Ishikawa (cell line): ENCODE data around the gene IRF6.

Source experiments
- CEBPB ChIP-seq: IDR thresholded peaks from 2 replicates; pipeline ENCODE4 v1.6.1; 2012
- CREB1 ChIP-seq: IDR thresholded peaks from 2 replicates; pipeline ENCODE4 v1.6.1; 2012; ENCODE audit warnings: low read depth
- EGR1 ChIP-seq: IDR thresholded peaks from 2 replicates; pipeline ENCODE4 v1.6.1; 2012
- EP300 ChIP-seq: IDR thresholded peaks from 2 replicates; pipeline ENCODE4 v1.6.1; 2012; ENCODE audit warnings: borderline replicate concordance
- FOXM1 ChIP-seq: IDR thresholded peaks from 2 replicates; pipeline ENCODE4 v1.6.1; 2012; ENCODE audit warnings: low read depth, borderline replicate concordance
- NFIC ChIP-seq: IDR thresholded peaks from 2 replicates; pipeline ENCODE4 v1.6.1; 2012
- RAD21 ChIP-seq: IDR thresholded peaks from 2 replicates; pipeline ENCODE4 v1.6.1; 2012; ENCODE audit warnings: low read depth
- TAF1 ChIP-seq: IDR thresholded peaks from 2 replicates; pipeline ENCODE4 v1.6.1; 2012; ENCODE audit warnings: low read depth, mild to moderate bottlenecking
- TCF12 ChIP-seq: IDR thresholded peaks from 2 replicates; pipeline ENCODE4 v1.6.1; 2012; ENCODE audit warnings: low read depth
- TEAD4 ChIP-seq: IDR thresholded peaks from 2 replicates; pipeline ENCODE4 v1.6.1; 2012
- YY1 ChIP-seq: IDR thresholded peaks from 2 replicates; pipeline ENCODE4 v1.6.1; 2012; ENCODE audit warnings: low read depth
- ZBTB7A ChIP-seq: IDR thresholded peaks from 2 replicates; pipeline ENCODE4 v1.6.1; 2012; ENCODE audit warnings: low read depth
- TF ChIP-seq, protein P1 (sequence below): IDR thresholded peaks from 2 replicates; pipeline ENCODE4 v1.6.1; 2012; ENCODE audit warnings: low read depth, mild to moderate bottlenecking
- TF ChIP-seq, protein P2 (sequence below): IDR thresholded peaks from 2 replicates; pipeline ENCODE4 v1.6.1; 2012
- TF ChIP-seq, protein P3 (sequence below): IDR thresholded peaks from 2 replicates; pipeline ENCODE4 v1.6.1; 2012

The IRF6 gene

DNA sequence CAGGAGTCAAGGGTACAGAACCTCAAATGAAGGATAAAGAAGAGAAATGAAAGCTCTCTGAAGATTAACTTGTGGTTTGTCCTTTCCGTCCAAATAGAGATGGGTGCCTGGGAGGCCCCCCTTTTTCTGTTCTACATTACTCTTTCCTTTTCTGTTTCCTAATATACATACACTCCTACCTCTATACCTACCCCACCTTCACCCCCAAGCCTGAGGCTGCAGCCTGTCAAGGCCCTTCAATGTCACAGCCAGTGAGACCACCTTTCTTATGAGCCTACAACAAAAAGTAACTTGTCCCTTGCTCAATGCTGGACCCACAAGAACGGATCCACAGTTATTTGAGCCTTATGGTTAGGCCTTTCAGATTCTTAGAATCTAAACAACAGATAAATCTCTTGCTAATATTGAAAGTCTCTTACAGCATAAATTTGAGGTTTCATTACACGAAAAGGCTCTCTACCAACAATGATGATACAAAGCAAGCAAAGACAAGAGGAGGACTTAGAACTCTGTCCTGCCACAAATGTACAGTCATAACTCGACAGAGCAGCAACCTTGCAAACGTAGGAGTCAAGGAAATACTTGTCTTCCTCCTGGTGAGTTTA lies 54.2 kb downstream of the IRF6 start:
- TF ChIP-seq, protein P1, sequence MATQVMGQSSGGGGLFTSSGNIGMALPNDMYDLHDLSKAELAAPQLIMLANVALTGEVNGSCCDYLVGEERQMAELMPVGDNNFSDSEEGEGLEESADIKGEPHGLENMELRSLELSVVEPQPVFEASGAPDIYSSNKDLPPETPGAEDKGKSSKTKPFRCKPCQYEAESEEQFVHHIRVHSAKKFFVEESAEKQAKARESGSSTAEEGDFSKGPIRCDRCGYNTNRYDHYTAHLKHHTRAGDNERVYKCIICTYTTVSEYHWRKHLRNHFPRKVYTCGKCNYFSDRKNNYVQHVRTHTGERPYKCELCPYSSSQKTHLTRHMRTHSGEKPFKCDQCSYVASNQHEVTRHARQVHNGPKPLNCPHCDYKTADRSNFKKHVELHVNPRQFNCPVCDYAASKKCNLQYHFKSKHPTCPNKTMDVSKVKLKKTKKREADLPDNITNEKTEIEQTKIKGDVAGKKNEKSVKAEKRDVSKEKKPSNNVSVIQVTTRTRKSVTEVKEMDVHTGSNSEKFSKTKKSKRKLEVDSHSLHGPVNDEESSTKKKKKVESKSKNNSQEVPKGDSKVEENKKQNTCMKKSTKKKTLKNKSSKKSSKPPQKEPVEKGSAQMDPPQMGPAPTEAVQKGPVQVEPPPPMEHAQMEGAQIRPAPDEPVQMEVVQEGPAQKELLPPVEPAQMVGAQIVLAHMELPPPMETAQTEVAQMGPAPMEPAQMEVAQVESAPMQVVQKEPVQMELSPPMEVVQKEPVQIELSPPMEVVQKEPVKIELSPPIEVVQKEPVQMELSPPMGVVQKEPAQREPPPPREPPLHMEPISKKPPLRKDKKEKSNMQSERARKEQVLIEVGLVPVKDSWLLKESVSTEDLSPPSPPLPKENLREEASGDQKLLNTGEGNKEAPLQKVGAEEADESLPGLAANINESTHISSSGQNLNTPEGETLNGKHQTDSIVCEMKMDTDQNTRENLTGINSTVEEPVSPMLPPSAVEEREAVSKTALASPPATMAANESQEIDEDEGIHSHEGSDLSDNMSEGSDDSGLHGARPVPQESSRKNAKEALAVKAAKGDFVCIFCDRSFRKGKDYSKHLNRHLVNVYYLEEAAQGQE, result no peak
- TF ChIP-seq, protein P2, sequence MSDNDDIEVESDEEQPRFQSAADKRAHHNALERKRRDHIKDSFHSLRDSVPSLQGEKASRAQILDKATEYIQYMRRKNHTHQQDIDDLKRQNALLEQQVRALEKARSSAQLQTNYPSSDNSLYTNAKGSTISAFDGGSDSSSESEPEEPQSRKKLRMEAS, result no peak
- TF ChIP-seq EGR1, result no peak
- TF ChIP-seq TEAD4, result no peak
- TF ChIP-seq FOXM1, result no peak
- TF ChIP-seq ZBTB7A, result no peak
- no peak for TF ChIP-seq TAF1
- TF ChIP-seq CEBPB, result no peak
- TF ChIP-seq CREB1, result no peak
- TF ChIP-seq, protein P3, sequence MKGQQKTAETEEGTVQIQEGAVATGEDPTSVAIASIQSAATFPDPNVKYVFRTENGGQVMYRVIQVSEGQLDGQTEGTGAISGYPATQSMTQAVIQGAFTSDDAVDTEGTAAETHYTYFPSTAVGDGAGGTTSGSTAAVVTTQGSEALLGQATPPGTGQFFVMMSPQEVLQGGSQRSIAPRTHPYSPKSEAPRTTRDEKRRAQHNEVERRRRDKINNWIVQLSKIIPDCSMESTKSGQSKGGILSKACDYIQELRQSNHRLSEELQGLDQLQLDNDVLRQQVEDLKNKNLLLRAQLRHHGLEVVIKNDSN, result no peak
- no peak for TF ChIP-seq TCF12
- TF ChIP-seq YY1, result no peak

DNA sequence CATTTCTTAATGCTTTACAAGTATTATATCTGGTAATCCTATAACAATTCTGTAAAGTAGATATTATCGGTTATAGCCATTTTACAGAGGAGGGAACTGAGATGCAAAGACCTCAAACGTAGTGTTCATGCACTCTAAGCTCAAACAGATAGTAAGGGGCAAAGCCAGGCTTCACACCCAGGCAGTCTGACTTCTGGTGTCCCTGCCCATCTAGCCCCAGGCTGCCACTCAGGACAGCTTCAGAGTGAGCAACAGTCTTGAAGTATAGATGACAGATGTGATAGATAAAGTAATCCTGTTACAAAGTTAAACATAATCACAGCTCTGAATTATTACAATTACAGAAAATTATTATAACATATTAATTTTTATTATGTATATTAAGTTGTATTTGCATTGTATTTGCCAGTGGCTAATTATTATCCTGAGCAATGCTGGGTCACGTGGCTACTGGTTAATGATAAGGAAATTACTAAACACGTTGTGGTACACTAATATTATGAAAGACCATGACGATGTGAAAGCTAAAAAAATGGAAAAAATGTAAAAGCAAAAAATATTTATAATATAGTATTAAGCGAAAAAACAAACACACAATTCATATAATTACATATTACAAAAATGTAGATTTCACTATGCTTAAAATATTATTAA lies 56.1 kb downstream of the IRF6 start:
- TF ChIP-seq, protein P3, result no peak
- TF ChIP-seq, protein P2, result no peak
- TF ChIP-seq, protein P1, result no peak
- TF ChIP-seq CEBPB, result no peak
- TF ChIP-seq NFIC, result no peak

DNA sequence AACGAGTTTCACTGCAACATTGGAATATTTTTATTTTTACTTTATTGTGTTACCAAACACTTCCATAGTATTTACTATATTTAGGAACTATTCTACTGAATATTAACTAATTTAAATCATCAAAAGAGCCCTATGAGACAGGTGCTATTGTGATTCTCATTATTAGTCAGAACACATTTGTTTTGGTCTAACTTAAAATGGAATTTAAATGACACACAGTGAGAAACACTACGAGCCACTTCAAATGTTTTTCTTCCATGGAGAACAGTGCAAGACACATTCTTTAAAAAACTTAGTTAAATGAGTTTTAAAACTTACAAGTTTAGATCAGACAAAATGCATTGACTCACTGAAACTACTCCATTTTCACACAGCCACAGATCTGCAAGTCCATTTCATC lies 56.7 kb downstream of the IRF6 start:
- no peak for TF ChIP-seq TEAD4
- no peak for TF ChIP-seq FOXM1
- no peak for TF ChIP-seq YY1
- TF ChIP-seq TAF1, result no peak
- no peak for TF ChIP-seq CREB1
- no peak for TF ChIP-seq ZBTB7A
- TF ChIP-seq CEBPB, result no peak
- TF ChIP-seq, protein P2, result no peak
- no peak for TF ChIP-seq EP300
- no peak for TF ChIP-seq RAD21
- TF ChIP-seq EGR1, result no peak
- TF ChIP-seq, protein P3, result no peak
- no peak for TF ChIP-seq TCF12

GRCh38 chr1:209748620-209749019 lies 57.3 kb downstream of the IRF6 start:
- TF ChIP-seq TEAD4, result no peak
- TF ChIP-seq NFIC, result no peak
- TF ChIP-seq EP300, result no peak
- no peak for TF ChIP-seq RAD21

GRCh38 chr1:209747580-209748262 lies 58.2 kb downstream of the IRF6 start:
- no peak for TF ChIP-seq CEBPB
- TF ChIP-seq ZBTB7A, result no peak
- no peak for TF ChIP-seq YY1
- peak; percentile 57 for TF ChIP-seq RAD21
- peak; percentile 26; the same call in 1 of the 2 replicates for TF ChIP-seq EP300
- TF ChIP-seq, protein P2, result peak; percentile 83
- TF ChIP-seq NFIC, result peak; percentile 81
- TF ChIP-seq EGR1, result no peak
- TF ChIP-seq, protein P3, result peak; percentile 47; the same call in 1 of the 2 replicates
- peak; percentile 75 for TF ChIP-seq TCF12
- TF ChIP-seq, protein P1, result no peak
- no peak for TF ChIP-seq TAF1
- TF ChIP-seq FOXM1, result no peak
- TF ChIP-seq CREB1, result no peak
- TF ChIP-seq TEAD4, result peak; percentile 44; the same call in 1 of the 2 replicates
